ENCODE data around the gene DNAJB13.

- TF ChIP-seq CTCF (IDR thresholded peaks at IDR 0.05) (no peak), EZH2 (IDR thresholded peaks at IDR 0.05; ENCODE audit: borderline replicate concordance, insufficient read depth, low read depth, low read length, poor library complexity, severe bottlenecking) (no peak)
Measured at GRCh38 chr11:73939096-73939495, 11.7 kb upstream of the DNAJB13 start.
